ENCODE results near the gene CAPZB.

DNA sequence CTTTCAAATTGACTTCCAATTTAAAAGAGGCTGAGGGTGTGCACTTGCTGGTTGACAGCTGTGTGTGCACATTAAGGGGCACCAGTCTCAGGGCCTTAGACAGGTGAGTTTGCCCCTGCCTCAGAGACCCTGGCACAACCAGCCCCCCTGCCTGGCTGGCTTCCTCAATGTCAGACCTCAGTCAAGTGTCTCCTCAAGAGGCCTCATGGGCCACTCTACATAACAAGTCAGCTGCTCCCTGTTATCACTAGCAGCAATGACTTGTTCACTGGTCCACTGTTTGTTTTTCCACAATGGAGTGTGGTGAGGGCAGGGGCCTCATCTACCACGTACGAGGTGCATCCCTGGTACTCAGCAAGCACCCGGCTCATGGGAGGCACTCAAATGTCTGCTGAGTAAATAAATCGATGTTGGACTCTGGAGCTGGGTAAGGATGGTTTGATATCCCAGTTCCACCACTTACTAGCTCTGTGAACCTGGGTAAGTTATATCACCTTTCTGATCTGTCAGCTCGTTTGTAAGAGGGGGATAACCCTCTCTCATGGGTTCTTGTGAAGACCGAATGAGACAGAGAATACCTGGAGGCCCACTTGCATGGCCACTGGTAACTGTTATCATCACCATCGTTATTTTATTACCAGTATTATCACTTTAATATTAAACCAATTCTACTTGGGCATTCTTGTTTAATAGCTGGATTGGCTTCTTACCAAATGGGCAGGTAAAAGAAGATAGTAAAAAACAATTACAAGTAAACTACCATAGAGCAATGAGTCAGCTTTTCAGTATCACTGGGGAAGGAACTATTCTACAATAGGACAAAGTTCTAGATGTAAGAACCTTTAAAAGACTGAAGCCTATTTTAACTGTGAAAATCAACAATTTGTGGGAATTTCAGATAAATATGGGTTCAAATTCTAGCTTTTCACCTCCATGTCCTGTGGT, 108.6 kb downstream of the CAPZB start:
- TF ChIP-seq POLR2AphosphoS5 (IDR thresholded peaks at IDR 0.05; ENCODE audit: borderline replicate concordance, low read depth, low read length) (no peak), EZH2 (IDR thresholded peaks at IDR 0.05) (no peak), FOXP2 (optimal IDR thresholded peaks at IDR 0.05; ENCODE audit: control extremely low read depth, extremely low read length, insufficient read depth) (no peak)

Data from SK-N-MC (cell line).